ENCODE measurements around the gene CDKAL1. TPM values are rescaled to one million over a fixed set of nuclear protein-coding genes. Genes with fewer than 3 reads are reported as not detected.

Gene CDKAL1
- total and polyA plus RNA-seq, 10 of the 15 experiments (the other 5 are each of a cell fraction or from before 2014, with no cell fraction given): 10.7 to 26.9 (median 17.3) TPM

DNA sequence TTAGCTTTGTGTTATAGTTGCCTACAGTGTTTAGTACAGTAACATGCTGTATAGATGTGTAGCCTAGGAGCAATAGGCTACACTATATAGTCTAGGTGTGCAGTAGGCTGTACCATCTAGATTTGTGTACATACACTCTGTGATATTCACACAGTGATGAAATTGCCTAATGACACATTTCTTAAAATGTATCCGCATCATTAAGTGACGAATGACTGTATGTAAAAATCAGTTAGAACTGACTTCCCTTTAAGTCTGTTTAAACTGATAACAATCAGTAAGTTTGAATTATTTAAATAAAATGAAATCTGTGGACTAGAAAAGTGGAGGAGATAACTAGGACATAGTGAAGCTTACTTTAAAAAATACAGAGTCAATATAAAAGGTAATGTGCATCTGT, 176.1 kb downstream of the CDKAL1 start:
- peaks cover 4% of the 10 kb centered on the region for H3K79me2 ChIP-seq (ENCODE audit: control insufficient read depth, insufficient read depth, low read length)
- H2AFZ ChIP-seq (ENCODE audit: control insufficient read depth, low read depth, low read length): no peak overlapping the region
- 100% methylated on average over 2 of the region's 2 CpGs for WGBS (ENCODE audit: insufficient coverage, insufficient replicate concordance, low lambda C conversion rate, missing lambda C conversion rate)
- POLR2A ChIA-PET: no interaction called here
- RAD21 ChIA-PET (ENCODE audit: unreplicated experiment): interaction anchor here (0.8 to 1.2 kb wide), 3 partner anchors 9 to 165 kb away, joined by 3 to 4 read pairs (median 4); no protein-coding TSS in a partner anchor
- H3K27me3 ChIP-seq (replicated peaks in 1 of 2; ENCODE audit: control insufficient read depth in 2 of 2, insufficient read depth in 2 of 2, low read length in 1 of 2): no peaks in the 10 kb centered on the region
- CTCF ChIA-PET: interaction anchor here (0.6 to 1.4 kb wide), 3 partner anchors 30 to 145 kb away, joined by 3 to 4 read pairs (median 3); no protein-coding TSS in a partner anchor
- no peak overlapping the region for H3K4me2 ChIP-seq (ENCODE audit: control insufficient read depth, insufficient read depth)
- SMC1A ChIA-PET (ENCODE audit: uncharacterized antibody, unreplicated experiment): interaction anchor here (0.8 to 3.7 kb wide), 5 partner anchors 8 to 126 kb away, joined by 3 to 18 read pairs (median 4); no protein-coding TSS in a partner anchor
- no peak overlapping the region for H3K27ac ChIP-seq (ENCODE audit: control insufficient read depth, insufficient read depth)
- in situ Hi-C loops (cut with MboI): no loop called here
- peaks cover 13% of the 10 kb centered on the region for H3K4me1 ChIP-seq (ENCODE audit: control insufficient read depth, insufficient read depth, low read length)
- no peaks in the 10 kb centered on the region for H4K20me1 ChIP-seq (ENCODE audit: control insufficient read depth, insufficient read depth)
- H3K36me3 ChIP-seq (ENCODE audit: control insufficient read depth in 2 of 2, insufficient read depth in 2 of 2, low read length in 1 of 2): no peaks in the 10 kb centered on the region; a peak in 1 of 4 replicates
- H3K4me3 ChIP-seq: no peak overlapping the region
- no peak for TF ChIP-seq ZSCAN29 (IDR thresholded peaks at IDR 0.05)
- TF ChIP-seq, protein P1, sequence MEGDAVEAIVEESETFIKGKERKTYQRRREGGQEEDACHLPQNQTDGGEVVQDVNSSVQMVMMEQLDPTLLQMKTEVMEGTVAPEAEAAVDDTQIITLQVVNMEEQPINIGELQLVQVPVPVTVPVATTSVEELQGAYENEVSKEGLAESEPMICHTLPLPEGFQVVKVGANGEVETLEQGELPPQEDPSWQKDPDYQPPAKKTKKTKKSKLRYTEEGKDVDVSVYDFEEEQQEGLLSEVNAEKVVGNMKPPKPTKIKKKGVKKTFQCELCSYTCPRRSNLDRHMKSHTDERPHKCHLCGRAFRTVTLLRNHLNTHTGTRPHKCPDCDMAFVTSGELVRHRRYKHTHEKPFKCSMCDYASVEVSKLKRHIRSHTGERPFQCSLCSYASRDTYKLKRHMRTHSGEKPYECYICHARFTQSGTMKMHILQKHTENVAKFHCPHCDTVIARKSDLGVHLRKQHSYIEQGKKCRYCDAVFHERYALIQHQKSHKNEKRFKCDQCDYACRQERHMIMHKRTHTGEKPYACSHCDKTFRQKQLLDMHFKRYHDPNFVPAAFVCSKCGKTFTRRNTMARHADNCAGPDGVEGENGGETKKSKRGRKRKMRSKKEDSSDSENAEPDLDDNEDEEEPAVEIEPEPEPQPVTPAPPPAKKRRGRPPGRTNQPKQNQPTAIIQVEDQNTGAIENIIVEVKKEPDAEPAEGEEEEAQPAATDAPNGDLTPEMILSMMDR (IDR thresholded peaks at IDR 0.05 in 2 of 3, conservative IDR thresholded peaks at IDR 0.05 in 1 of 3; ENCODE audit: control insufficient read depth in 2 of 3, extremely low read depth in 1 of 3, insufficient read depth in 1 of 3, low read depth in 3 of 3, low read length in 3 of 3): no peak
- intact Hi-C loops (cut with micrococcal nuclease; ENCODE audit: unreplicated experiment): no loop called here
- H3K9ac ChIP-seq (ENCODE audit: control insufficient read depth, insufficient read depth, low read length): no peak overlapping the region
- no peak for ATAC-seq
- FAIRE-seq: no peak
- H3K9me3 ChIP-seq (replicated peaks; ENCODE audit: control insufficient read depth, insufficient read depth, low read length): no peaks in the 10 kb centered on the region
- DNase-seq (ENCODE audit: low read depth, low spot score): no peak
- BruUV-seq (replicated peaks): no TSS peak

GRCh38 chr6:20711518-20711917, 177.3 kb downstream of the CDKAL1 start:
- Histone ChIP-seq H3K4me2 (ENCODE audit: control insufficient read depth, insufficient read depth) (no peak overlapping the region), H3K4me3 (no peak overlapping the region), H3K27me3 (replicated peaks in 1 of 2; ENCODE audit: control insufficient read depth in 2 of 2, insufficient read depth in 2 of 2, low read length in 1 of 2) (no peaks in the 10 kb centered on the region), H3K36me3 (ENCODE audit: control insufficient read depth in 2 of 2, insufficient read depth in 2 of 2, low read length in 1 of 2) (no peaks in the 10 kb centered on the region), H4K20me1 (ENCODE audit: control insufficient read depth, insufficient read depth) (no peaks in the 10 kb centered on the region), H3K4me1 (ENCODE audit: control insufficient read depth, insufficient read depth, low read length) (peaks cover 7% of the 10 kb centered on the region; the same call in 1 of the 2 replicates), H3K27ac (ENCODE audit: control insufficient read depth, insufficient read depth) (no peak overlapping the region), H3K79me2 (ENCODE audit: control insufficient read depth, insufficient read depth, low read length) (peaks cover 4% of the 10 kb centered on the region), H2AFZ (ENCODE audit: control insufficient read depth, low read depth, low read length) (no peak overlapping the region), H3K9me3 (replicated peaks; ENCODE audit: control insufficient read depth, insufficient read depth, low read length) (no peaks in the 10 kb centered on the region), H3K9ac (ENCODE audit: control insufficient read depth, insufficient read depth, low read length) (no peak overlapping the region)
- in situ Hi-C loops (cut with MboI): no loop called here
- DNase-seq (ENCODE audit: low read depth, low spot score) (no peak), FAIRE-seq (no peak), ATAC-seq (no peak)
- 48% methylated on average over 1 of the region's 1 CpG for WGBS (ENCODE audit: insufficient coverage, insufficient replicate concordance, low lambda C conversion rate, missing lambda C conversion rate)
- intact Hi-C loops (cut with micrococcal nuclease; ENCODE audit: unreplicated experiment): no loop called here
- ChIA-PET POLR2A (no interaction called here), SMC1A (ENCODE audit: uncharacterized antibody, unreplicated experiment) (no interaction called here), CTCF (no interaction called here), RAD21 (ENCODE audit: unreplicated experiment) (no interaction called here)
- BruUV-seq (replicated peaks): no TSS peak
- TF ChIP-seq PBX3 (IDR thresholded peaks at IDR 0.05; ENCODE audit: insufficient replicate concordance, low read depth, low read length) (no peak), ZNF217 (IDR thresholded peaks at IDR 0.05) (no peak), KLF5 (IDR thresholded peaks at IDR 0.05; ENCODE audit: partially characterized antibody) (no peak), CEBPB (IDR thresholded peaks at IDR 0.05; ENCODE audit: borderline replicate concordance in 1 of 2, low read depth in 2 of 2, low read length in 2 of 2) (no peak), SREBF2 (IDR thresholded peaks at IDR 0.05; ENCODE audit: low read length) (no peak), NFXL1 (IDR thresholded peaks at IDR 0.05; ENCODE audit: borderline replicate concordance) (no peak), SP1 (IDR thresholded peaks at IDR 0.05; ENCODE audit: low read depth, low read length) (no peak)
- TF ChIP-seq, protein P2, sequence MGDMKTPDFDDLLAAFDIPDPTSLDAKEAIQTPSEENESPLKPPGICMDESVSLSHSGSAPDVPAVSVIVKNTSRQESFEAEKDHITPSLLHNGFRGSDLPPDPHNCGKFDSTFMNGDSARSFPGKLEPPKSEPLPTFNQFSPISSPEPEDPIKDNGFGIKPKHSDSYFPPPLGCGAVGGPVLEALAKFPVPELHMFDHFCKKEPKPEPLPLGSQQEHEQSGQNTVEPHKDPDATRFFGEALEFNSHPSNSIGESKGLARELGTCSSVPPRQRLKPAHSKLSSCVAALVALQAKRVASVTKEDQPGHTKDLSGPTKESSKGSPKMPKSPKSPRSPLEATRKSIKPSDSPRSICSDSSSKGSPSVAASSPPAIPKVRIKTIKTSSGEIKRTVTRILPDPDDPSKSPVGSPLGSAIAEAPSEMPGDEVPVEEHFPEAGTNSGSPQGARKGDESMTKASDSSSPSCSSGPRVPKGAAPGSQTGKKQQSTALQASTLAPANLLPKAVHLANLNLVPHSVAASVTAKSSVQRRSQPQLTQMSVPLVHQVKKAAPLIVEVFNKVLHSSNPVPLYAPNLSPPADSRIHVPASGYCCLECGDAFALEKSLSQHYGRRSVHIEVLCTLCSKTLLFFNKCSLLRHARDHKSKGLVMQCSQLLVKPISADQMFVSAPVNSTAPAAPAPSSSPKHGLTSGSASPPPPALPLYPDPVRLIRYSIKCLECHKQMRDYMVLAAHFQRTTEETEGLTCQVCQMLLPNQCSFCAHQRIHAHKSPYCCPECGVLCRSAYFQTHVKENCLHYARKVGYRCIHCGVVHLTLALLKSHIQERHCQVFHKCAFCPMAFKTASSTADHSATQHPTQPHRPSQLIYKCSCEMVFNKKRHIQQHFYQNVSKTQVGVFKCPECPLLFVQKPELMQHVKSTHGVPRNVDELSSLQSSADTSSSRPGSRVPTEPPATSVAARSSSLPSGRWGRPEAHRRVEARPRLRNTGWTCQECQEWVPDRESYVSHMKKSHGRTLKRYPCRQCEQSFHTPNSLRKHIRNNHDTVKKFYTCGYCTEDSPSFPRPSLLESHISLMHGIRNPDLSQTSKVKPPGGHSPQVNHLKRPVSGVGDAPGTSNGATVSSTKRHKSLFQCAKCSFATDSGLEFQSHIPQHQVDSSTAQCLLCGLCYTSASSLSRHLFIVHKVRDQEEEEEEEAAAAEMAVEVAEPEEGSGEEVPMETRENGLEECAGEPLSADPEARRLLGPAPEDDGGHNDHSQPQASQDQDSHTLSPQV (IDR thresholded peaks at IDR 0.05): no peak
